IPS DF 4.7 (cell line): ENCODE measurements around the gene CELF2.

Source experiments
- DNase-seq: peaks from one replicate; pipeline ENCODE4 v3.0.0-alpha.2; 2013; ENCODE audit warnings: low spot score; ENCODE audit errors: extremely low read depth

The CELF2 gene

DNA sequence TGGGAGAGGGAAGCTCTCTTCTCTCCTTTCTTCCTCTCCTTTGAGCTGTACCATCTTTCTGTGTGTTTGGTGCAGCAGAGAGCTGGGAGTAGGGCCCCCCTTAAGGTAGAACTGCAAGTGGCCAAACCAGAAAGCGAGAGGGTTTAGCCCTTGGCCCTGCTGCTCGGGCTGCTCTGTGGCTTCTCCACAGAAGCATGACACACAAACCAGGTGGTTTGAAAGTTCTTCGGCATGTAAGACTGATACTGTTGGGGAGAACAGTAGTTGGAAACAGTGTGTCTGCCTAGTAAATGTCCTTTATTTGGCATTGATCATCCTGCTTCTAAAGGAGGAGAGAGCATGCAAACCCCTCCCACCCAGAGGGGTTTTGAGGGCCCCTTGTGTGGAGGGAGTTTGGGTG, 277.8 kb downstream of the CELF2 start:
- DNase-seq: no peak

GRCh38 chr10:11297136-11297535, 279.5 kb downstream of the CELF2 start:
- DNase-seq: no peak

DNA sequence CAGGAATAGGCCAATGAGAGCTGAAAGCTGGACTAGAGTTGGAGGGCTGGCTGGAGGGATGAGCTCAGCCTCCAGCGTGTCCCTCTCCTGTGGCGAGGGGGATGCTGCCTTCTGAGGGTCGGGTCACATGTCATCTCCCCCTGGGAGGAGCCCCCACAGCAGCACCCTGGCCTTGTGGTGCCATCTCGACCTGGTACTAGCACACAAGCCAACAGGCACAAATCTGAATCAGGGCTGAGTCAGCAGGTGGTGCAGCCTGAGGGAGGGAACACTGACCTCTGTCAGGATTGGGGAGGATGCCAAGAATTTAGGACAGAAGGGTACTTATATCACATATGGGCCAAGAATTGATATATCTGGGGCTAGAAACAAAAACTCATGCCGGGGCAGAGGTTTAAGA, 280.4 kb downstream of the CELF2 start:
- DNase-seq: no peak

GRCh38 chr10:11299125-11299524, 281.5 kb downstream of the CELF2 start:
- no peak for DNase-seq

GRCh38 chr10:11300026-11300425, 282.4 kb downstream of the CELF2 start:
- no peak for DNase-seq

- no peak for DNase-seq
These were observed 282.9 kb downstream of the CELF2 start for GRCh38 chr10:11300563-11300962.

DNA sequence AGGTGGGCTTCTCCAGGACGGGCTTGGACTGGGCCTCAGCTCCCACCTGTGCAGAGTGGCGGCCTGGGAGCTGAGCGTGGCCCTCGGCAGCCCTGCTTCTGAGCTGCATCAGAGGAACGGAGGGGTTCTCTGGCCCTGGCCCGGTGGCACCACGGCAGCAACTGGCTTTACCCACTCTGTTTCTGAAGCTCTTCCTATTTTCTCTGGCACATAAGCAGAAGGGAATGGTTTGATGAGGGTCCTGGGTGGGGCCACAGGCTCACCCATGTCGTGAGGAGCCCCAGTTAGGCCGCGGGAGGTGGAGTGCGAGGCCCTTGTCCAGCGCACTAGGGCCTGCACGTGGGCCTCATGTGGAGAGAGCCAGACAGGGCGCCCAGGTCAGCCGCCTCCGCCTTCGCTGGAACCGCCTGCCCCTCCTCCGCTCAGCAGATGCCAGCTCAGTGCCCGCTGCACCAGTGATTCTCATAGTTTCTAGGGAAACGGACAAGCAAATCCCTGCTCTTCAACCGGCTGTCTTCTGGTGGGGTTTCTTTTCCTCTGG, 284.0 kb downstream of the CELF2 start:
- DNase-seq: no peak

GRCh38 chr10:11302181-11302580, 284.5 kb downstream of the CELF2 start:
- DNase-seq: no peak

DNA sequence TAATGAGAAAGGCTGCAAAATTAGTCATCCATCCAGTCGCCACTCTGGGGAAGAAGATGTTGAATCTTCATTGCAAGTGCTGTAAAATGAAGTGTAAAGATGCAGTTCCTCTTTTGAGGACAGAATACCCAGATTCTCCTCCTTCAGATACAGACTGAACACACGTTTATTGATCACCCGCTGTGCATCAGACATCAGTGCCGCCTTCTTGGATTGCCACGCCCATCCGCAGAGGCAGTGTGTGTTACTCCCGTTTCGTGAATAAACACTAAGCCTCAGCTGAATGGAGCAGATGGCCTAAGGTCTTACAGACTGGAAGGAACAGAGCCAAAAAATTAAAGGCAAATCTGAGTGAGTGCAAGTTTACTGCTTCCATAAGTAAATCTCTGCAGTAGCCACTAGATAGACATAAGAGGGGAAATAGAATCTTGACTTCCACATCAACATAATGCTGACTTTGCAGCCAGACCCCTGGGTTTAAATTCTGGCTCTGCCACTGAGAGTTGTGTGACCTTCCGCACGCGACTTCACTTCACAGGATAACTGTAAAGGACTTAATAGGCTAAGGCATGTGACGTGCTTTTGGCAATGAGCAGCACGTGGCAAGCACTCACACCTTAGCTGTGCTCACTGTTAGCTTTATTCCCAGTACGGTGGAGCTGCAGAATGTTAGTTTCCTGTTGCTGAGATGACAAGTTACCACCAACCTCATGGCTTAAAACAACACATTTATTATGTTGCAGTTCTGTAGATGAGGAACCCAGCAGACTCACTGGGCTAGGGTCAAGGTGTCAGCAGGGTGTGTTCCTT, 285.9 kb downstream of the CELF2 start:
- DNase-seq: no peak

DNA sequence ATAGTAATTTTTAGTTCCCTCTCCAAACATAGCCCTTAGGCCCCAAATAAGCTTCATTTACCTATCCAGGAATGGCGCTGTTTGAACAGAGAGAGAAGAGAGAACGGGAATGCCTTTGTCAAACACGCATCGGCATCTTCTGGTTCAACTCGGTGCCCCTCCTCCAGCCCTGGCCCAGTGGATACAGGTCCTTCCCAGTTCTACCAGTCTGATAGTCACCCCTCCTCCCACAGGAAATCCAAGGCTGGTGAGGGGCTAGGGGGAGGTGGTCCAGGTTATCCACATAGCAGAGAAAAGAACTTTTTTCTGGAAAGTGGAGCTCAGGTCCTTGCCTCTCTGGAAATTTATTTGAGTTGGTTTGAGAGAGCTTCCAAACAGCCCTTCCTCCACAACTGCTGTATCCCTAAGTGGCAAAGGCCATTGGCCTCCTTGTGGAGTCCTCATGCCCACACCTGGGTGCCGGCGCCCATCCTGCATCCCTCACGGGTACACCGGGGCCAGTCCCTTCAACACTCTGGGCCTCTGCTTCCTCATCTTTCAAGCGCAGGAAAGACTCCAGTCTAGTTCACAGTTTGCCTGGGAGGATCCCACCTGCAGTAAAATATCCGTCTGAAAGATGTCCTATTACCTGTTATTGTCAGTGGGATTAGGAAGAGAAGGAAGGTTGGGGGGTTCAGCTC, 287.4 kb downstream of the CELF2 start:
- DNase-seq: no peak

DNA sequence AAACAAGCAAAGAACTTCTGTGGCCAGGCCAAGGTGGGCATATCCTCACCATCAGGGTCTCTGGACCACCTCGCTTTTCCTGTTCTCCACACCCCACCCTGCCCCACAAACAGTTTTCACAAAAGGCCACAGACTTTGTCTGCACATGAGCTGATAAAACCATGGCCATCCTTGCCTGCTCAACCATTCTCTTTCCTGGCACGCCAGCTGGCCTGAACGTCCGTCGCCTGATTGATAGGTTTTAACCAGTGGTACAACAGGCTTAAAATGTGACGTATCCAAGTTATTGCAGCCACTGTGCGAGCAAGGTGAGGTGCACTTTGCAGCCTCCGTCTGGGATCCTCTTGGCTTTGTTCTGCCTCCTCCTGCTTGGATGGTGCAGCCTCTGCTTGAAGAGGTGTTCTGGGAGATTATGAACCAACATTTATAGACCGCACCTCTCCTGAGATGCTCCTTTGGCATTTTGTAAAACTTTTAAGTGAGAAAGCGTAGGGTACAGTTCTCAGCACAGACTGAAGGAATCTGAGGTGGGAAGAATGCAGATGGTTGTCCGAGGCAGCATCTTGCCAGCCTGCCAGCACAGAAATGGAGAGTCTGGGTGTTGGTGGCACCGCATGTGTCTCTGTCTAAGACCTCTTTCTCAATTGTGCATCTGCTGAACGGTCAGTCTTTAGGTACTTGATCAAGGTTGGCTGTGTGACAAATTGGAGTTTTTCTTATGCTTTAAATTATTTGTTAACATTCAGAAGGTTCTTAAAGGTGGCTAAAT, 288.3 kb downstream of the CELF2 start:
- no peak for DNase-seq

DNA sequence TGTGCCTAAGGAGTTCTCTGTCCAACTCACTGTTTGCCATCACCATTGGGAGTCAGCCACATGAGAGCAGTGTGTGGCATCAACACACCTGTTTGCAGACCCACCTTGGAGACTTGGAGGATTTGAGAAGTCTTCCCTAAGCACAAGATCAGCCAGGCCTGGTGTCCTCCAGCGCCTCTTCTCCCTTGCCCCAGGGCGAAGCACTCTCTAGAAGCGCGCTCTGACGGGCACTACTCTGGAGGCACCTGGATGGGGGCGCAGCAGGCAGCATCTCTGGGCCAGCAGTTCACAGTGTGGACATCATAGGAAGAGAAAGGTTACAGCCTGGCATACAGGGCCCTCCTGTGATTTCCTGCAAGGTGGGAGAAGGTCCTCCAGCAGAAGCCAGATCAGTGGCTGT, 289.3 kb downstream of the CELF2 start:
- DNase-seq: no peak

GRCh38 chr10:11307937-11308336, 290.3 kb downstream of the CELF2 start:
- no peak for DNase-seq

DNA sequence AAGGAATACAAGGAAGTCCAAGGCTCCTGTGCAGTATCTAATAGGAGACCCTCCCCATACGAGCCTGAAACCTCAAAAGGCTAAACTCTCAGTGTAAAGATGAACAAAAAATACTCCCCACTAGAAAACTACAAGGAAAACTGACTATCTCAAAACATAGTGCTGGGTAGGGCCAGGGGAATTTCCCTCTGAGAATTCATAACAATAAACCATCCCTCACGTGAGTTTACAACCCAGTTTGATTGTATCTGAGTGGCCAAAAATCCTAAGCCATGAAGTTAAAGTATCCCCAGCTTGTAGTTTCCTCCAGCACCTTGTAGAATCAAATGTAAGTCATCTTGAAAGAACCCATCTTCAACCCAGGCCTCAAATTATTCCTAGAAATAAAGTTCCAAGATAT, 293.4 kb downstream of the CELF2 start:
- no peak for DNase-seq

DNA sequence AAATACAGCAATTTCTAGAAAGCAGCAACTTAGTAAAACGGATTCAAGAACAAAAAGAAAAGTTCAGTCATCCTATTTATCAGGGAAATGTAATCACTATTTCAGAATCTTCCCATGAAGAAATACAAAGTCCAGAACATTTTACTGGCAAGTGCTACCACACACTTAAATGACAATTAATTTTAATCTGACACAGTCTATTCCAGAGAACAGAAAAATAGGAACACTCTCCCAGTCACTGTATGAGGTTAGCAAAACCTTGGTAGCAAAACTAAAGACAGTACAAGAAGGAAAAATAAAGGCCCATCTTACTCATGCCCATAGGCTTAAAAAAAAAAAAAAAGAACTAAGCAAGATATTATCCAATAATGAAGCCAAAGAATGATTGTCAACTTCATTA, 295.8 kb downstream of the CELF2 start:
- DNase-seq: no peak

DNA sequence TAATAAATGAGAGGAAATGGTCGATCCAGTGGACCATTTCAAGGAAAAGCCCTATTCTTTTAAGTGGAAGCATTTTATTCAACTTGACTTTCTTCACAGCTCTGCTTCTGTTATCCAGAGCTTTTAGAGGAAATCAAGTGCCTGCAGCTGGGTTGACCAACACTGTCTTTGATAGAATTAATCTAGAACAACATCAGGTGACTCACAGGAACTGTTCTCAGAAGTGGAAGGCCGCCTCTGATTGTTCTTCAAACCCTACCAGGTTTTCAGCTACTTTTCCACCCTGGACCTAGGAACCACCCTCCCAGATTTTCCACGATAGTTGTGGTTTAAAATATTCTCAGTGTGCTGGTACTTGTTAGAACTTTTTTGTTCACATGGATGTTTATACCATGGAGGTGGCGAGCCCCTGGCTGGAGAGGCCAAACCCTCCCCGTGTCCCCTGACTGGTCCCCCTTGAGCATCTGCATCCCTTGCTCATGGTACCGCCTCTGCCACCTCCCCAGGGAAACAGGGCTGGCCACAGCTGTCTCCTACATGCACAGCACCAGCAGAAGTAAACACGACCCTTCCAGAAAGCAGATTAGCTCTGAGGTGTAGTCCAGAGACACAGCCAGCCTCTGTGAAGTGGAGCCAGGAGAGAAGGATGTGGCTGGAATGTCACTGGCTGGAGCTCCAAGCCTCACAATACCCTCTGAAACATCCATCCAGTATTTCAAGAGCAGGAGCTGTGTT, 300.4 kb downstream of the CELF2 start:
- no peak for DNase-seq

GRCh38 chr10:11318826-11319598, 301.3 kb downstream of the CELF2 start:
- DNase-seq: no peak

GRCh38 chr10:11319990-11320602, 302.4 kb downstream of the CELF2 start:
- DNase-seq: no peak

DNA sequence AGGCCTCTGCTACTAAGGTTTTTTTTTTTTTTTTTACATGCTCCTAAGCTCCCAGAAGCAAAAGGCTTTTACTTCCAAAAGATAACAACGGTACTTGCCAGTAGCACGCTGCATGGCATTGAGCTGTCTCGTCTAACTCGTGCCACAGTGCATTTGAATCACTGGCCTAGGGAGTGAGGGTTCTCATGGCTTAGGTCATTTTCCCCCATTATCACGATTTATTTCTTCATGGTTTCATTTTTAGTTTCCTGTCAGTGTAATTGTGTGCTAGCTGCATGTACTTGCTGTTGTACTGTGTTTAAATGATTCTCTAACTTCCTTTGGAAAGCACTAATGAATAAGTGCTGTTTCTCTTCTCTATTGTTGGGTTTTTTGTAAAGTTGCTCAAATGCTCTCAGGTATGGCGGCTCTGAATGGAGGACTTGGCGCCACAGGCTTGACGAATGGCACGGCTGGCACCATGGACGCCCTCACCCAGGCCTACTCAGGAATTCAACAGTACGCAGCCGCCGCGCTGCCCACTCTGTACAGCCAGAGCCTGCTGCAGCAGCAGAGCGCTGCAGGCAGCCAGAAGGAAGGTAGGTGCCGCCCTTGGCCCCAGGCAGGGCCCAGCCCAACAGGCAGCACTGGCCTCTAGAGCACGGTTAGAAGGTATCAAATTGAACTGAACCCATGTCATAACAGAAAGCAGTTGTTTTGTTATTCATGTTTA, 303.3 kb downstream of the CELF2 start:
- no peak for DNase-seq
